Measurements from ENCODE around the gene PPIE. TPM values are rescaled to one million over a fixed set of nuclear protein-coding genes. Genes with fewer than 3 reads are reported as not detected.

Gene PPIE
- total and polyA plus RNA-seq, 2 of the 13 experiments (the other 11 are each of a cell fraction or from before 2014, with no cell fraction given): 15.3 to 26.3 TPM

DNA sequence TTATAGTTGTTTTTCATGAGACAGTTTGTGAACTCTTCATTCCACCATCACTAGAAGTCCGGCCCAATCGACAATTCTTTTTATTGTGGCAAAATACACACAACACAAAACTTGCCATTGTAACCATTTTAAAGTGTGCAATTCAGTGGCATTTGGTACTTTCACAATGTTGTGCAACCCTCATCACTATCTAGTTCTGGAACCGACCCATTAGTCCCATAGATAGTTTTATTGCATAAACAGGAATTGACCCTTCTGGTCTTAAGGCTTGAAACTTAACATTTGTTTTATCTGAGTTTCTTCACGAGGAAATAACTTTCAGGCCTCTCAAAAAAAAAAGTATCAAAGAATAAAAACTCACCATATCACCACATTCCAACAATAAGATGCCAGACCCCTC is 8.8 kb upstream of the PPIE start:
- no peak overlapping the region for H3K4me2 ChIP-seq (ENCODE audit: low read depth, low read length)
- H3K9ac ChIP-seq (ENCODE audit: insufficient read depth, low read depth, low read length): no peak overlapping the region
- H2AFZ ChIP-seq (ENCODE audit: low read length): no peak overlapping the region
- H3K9me3 ChIP-seq (ENCODE audit: low read length): no peaks in the 10 kb centered on the region
- in situ Hi-C loops (cut with HindIII; ENCODE audit: extremely low pct_ligation_motif_present, low pct_unique_long_range_greater_than_20kb) (loop anchor here (10.0 kb wide), 1 partner anchor 125 kb away; no protein-coding TSS in a partner anchor), intact Hi-C loops (cut with micrococcal nuclease; ENCODE audit: unreplicated experiment) (no loop called here)
- FAIRE-seq (no peak), DNase-seq (ENCODE audit: low spot score) (no peak), ATAC-seq (no peak)
- ChIA-PET CTCF (ENCODE audit: low intra/inter-chr PET ratio, low total read pairs) (no interaction called here), POLR2A (no interaction called here)
- H3K79me2 ChIP-seq (ENCODE audit: insufficient read depth, low read length): no peaks in the 10 kb centered on the region
- BruUV-seq (replicated peaks): no TSS peak
- WGBS (ENCODE audit: low lambda C conversion rate): 3% methylated on average over 4 of the region's 4 CpGs
- TF ChIP-seq ZNF460 (CRISPR knock-in tag; IDR thresholded peaks at IDR 0.05; ENCODE audit: borderline replicate concordance) (no peak), EP300 (IDR thresholded peaks at IDR 0.05; ENCODE audit: low read depth in 2 of 2, low read length in 2 of 2) (no peak), EP300 (CRISPR knock-in tag; IDR thresholded peaks at IDR 0.05; ENCODE audit: borderline replicate concordance) (no peak), CEBPB (IDR thresholded peaks at IDR 0.05; ENCODE audit: borderline replicate concordance, low read depth, low read length) (peak; percentile 24; the same call in 1 of the 2 replicates), ERF (CRISPR knock-in tag; IDR thresholded peaks at IDR 0.05) (no peak)
- TF ChIP-seq, protein P1, sequence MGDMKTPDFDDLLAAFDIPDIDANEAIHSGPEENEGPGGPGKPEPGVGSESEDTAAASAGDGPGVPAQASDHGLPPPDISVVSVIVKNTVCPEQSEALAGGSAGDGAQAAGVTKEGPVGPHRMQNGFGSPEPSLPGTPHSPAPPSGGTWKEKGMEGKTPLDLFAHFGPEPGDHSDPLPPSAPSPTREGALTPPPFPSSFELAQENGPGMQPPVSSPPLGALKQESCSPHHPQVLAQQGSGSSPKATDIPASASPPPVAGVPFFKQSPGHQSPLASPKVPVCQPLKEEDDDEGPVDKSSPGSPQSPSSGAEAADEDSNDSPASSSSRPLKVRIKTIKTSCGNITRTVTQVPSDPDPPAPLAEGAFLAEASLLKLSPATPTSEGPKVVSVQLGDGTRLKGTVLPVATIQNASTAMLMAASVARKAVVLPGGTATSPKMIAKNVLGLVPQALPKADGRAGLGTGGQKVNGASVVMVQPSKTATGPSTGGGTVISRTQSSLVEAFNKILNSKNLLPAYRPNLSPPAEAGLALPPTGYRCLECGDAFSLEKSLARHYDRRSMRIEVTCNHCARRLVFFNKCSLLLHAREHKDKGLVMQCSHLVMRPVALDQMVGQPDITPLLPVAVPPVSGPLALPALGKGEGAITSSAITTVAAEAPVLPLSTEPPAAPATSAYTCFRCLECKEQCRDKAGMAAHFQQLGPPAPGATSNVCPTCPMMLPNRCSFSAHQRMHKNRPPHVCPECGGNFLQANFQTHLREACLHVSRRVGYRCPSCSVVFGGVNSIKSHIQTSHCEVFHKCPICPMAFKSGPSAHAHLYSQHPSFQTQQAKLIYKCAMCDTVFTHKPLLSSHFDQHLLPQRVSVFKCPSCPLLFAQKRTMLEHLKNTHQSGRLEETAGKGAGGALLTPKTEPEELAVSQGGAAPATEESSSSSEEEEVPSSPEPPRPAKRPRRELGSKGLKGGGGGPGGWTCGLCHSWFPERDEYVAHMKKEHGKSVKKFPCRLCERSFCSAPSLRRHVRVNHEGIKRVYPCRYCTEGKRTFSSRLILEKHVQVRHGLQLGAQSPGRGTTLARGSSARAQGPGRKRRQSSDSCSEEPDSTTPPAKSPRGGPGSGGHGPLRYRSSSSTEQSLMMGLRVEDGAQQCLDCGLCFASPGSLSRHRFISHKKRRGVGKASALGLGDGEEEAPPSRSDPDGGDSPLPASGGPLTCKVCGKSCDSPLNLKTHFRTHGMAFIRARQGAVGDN (CRISPR knock-in tag; IDR thresholded peaks at IDR 0.05): no peak
- H3K4me3 ChIP-seq (replicated peaks in 1 of 3; ENCODE audit: insufficient read depth in 1 of 3, low read depth in 2 of 3, low read length in 3 of 3): no peak overlapping the region
- H3K27me3 ChIP-seq (ENCODE audit: control insufficient read depth in 1 of 2, insufficient read depth in 2 of 2, low read length in 2 of 2): peaks cover 2 to 32% of the 10 kb centered on the region in 2 experiments; a peak in 4 of 5 replicates
- no peaks in the 10 kb centered on the region for H3K4me1 ChIP-seq (ENCODE audit: insufficient read depth, low read length)
- H3K36me3 ChIP-seq (replicated peaks in 1 of 2; ENCODE audit: control insufficient read depth in 1 of 2, insufficient read depth in 2 of 2, low read length in 2 of 2): no peaks in the 10 kb centered on the region
- H3K27ac ChIP-seq (ENCODE audit: extremely low read length, insufficient read depth, low read length): no peak overlapping the region
- no peaks in the 10 kb centered on the region for H4K20me1 ChIP-seq (ENCODE audit: insufficient read depth, low read length)
